Neural cell (in vitro differentiated cells): ENCODE measurements around the gene DIDO1. TPM values are rescaled to one million over a fixed set of nuclear protein-coding genes. Genes with fewer than 3 reads are reported as not detected.

ENCODE experiments used
- H2AFZ ChIP-seq: fragments of 200-600, 300-800 bp; sonication (generic), shearing (Covaris generic); 2 replicates; pipeline ENCODE4 v1.6.0; 2014; ENCODE audit warnings: low read depth, mild to moderate bottlenecking, antibody characterized with exemption, low read length, moderate library complexity
- H3F3A ChIP-seq: fragments of 200-600 bp; shearing (Covaris generic); 2 replicates; pipeline ENCODE4 v1.6.1; 2016; ENCODE audit warnings: mild to moderate bottlenecking, moderate library complexity, mixed read lengths, antibody characterized with exemption, low read length; ENCODE audit not compliant: insufficient read depth, poor library complexity, severe bottlenecking
- H3K27ac ChIP-seq: fragments of 200-600, 300-800 bp; sonication (generic), shearing (Covaris generic); 2 replicates; pipeline ENCODE4 v1.5.1; 2014; ENCODE audit warnings: mild to moderate bottlenecking, low read length, moderate library complexity
- H3K27me3 ChIP-seq: fragments of 300-800, 200-600 bp; sonication (generic), shearing (Covaris generic); 2 replicates; pipeline ENCODE4 v1.6.0; 2014; ENCODE audit warnings: mild to moderate bottlenecking, low read depth, low read length, moderate library complexity; ENCODE audit not compliant: insufficient read depth
- H3K36me3 ChIP-seq: fragments of 300-800, 200-600 bp; sonication (generic), shearing (Covaris generic); 2 replicates; pipeline ENCODE4 v1.5.1; 2014; ENCODE audit warnings: mild to moderate bottlenecking, antibody characterized with exemption, low read length, moderate library complexity; ENCODE audit not compliant: insufficient read depth
- H3K4me2 ChIP-seq: fragments of 300-800, 200-600 bp; sonication (generic), shearing (Covaris generic); 2 replicates; pipeline ENCODE4 v1.6.0; 2014; ENCODE audit warnings: mild to moderate bottlenecking, low read length
- H3K4me3 ChIP-seq: fragments of 300-800, 200-600 bp; sonication (generic), shearing (Covaris generic); 2 replicates; pipeline ENCODE4 v1.5.1; 2014; ENCODE audit warnings: mild to moderate bottlenecking, low read length, moderate library complexity
- H3K79me2 ChIP-seq: fragments of 200-600 bp; shearing (Covaris generic); replicated peaks from 2 replicates; pipeline ENCODE4 v1.6.0; 2014; ENCODE audit warnings: mild to moderate bottlenecking, low read length, moderate library complexity; ENCODE audit not compliant: insufficient read depth
- H3K9ac ChIP-seq: fragments of 300-800, 200-600 bp; sonication (generic), shearing (Covaris generic); 2 replicates; pipeline ENCODE4 v1.6.1; 2016; ENCODE audit warnings: mild to moderate bottlenecking, low read length, mixed read lengths
- H3K9me2 ChIP-seq: fragments of 200-600 bp; shearing (Covaris generic); 2 replicates; pipeline ENCODE4 v1.6.1; 2016; ENCODE audit warnings: mild to moderate bottlenecking, low read length, mixed read lengths; ENCODE audit not compliant: insufficient read depth
- H3K9me3 ChIP-seq: fragments of 200-600, 300-800 bp; sonication (generic), shearing (Covaris generic); 2 replicates; pipeline ENCODE4 v1.6.1; 2016; ENCODE audit warnings: mild to moderate bottlenecking, mixed run types, low read length, moderate library complexity, mixed read lengths
- H4K20me1 ChIP-seq: fragments of 200-600 bp; shearing (Covaris generic); 2 replicates; pipeline ENCODE4 v1.6.1; 2016; ENCODE audit warnings: mild to moderate bottlenecking, mixed run types; ENCODE audit not compliant: insufficient read depth
- CTCF ChIP-seq: fragments of 450-650 bp; IDR thresholded peaks from 2 replicates; pipeline ENCODE4 v1.5.1; 2014; ENCODE audit warnings: antibody characterized with exemption, mild to moderate bottlenecking, moderate library complexity; ENCODE audit not compliant: poor library complexity, severe bottlenecking
- EP300 ChIP-seq: fragments of 450-650 bp; conservative IDR thresholded peaks from 2 replicates; pipeline ENCODE4 v1.6.1; 2014; ENCODE audit warnings: antibody characterized with exemption, mild to moderate bottlenecking, moderate library complexity; ENCODE audit not compliant: poor library complexity, severe bottlenecking
- EZH2 ChIP-seq: fragments of 200-600, 300-800 bp; shearing (Covaris generic), sonication (generic); IDR thresholded peaks from 2 replicates; pipeline ENCODE4 v1.6.1; 2014; ENCODE audit warnings: antibody characterized with exemption, low read length, borderline replicate concordance, mild to moderate bottlenecking; ENCODE audit not compliant: insufficient read depth, poor library complexity, severe bottlenecking
- MXI1 ChIP-seq: fragments of 450-650 bp; conservative IDR thresholded peaks from 2 replicates; pipeline ENCODE4 v1.6.1; 2014; ENCODE audit warnings: antibody characterized with exemption, mild to moderate bottlenecking; ENCODE audit not compliant: poor library complexity, severe bottlenecking
- POLR2AphosphoS5 ChIP-seq: IDR thresholded peaks from 2 replicates; pipeline ENCODE4 v1.6.1; 2012
- RAD21 ChIP-seq: fragments of 450-650 bp; conservative IDR thresholded peaks from 2 replicates; pipeline ENCODE4 v1.6.1; 2014; ENCODE audit warnings: antibody characterized with exemption, mild to moderate bottlenecking, moderate library complexity
- SMC3 ChIP-seq: fragments of 450-650 bp; conservative IDR thresholded peaks from 2 replicates; pipeline ENCODE4 v1.6.1; 2014; ENCODE audit warnings: antibody characterized with exemption, mild to moderate bottlenecking, moderate library complexity; ENCODE audit not compliant: poor library complexity
- TAF1 ChIP-seq: IDR thresholded peaks from 2 replicates; pipeline ENCODE4 v1.6.1; 2012; ENCODE audit warnings: low read depth
- polyA plus RNA-seq: library from polyadenylated mRNA; depleted of rRNA; stranded (reverse); fragments of >200 nt; gene quantifications from 2 replicates; pipeline ENCODE4 v1.2.3, GENCODE V29; 2014
- TF ChIP-seq, protein P1 (sequence below): IDR thresholded peaks from 2 replicates; pipeline ENCODE4 v1.6.1; 2012; ENCODE audit warnings: borderline replicate concordance

Gene DIDO1
- polyA plus RNA-seq, 1 donor from 2014 or later, result 42.8 TPM

DNA sequence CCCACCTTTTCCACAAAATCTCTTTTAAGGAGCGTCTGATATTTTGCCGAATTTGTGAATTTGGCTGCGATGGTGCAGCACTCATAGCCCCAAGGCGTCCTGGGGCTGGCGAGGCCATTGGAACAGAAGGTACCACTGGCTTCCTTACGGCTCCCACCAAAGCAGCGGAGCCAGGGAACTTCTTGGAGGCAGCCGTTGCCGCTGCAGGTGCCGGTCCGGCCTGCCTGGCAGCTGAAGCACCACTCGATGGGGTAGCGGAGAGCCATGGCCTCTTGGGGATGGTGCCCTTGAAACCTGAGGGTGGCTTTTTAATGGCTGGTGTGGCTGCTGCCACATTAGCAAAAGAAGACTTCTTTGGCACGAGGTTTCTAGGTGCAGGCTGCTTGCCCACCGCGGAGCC is 29.8 kb downstream of the DIDO1 start:
- Histone ChIP-seq H3K9me3 (no peaks in the 10 kb centered on the region), H4K20me1 (no peaks in the 10 kb centered on the region), H3K36me3 (peaks cover 13% of the 10 kb centered on the region), H3K27me3 (no peaks in the 10 kb centered on the region), H3K9me2 (no peaks in the 10 kb centered on the region), H3K9ac (no peak overlapping the region), H3K4me2 (no peak overlapping the region), H3F3A (no peaks in the 10 kb centered on the region), H3K4me3 (no peak overlapping the region), H3K79me2 (no peaks in the 10 kb centered on the region), H3K27ac (no peak overlapping the region), H2AFZ (no peak overlapping the region)
- TF ChIP-seq TAF1 (no peak), RAD21 (no peak), EZH2 (no peak), CTCF (no peak), SMC3 (no peak), MXI1 (no peak), EP300 (no peak), POLR2AphosphoS5 (no peak)
- TF ChIP-seq, protein P1, sequence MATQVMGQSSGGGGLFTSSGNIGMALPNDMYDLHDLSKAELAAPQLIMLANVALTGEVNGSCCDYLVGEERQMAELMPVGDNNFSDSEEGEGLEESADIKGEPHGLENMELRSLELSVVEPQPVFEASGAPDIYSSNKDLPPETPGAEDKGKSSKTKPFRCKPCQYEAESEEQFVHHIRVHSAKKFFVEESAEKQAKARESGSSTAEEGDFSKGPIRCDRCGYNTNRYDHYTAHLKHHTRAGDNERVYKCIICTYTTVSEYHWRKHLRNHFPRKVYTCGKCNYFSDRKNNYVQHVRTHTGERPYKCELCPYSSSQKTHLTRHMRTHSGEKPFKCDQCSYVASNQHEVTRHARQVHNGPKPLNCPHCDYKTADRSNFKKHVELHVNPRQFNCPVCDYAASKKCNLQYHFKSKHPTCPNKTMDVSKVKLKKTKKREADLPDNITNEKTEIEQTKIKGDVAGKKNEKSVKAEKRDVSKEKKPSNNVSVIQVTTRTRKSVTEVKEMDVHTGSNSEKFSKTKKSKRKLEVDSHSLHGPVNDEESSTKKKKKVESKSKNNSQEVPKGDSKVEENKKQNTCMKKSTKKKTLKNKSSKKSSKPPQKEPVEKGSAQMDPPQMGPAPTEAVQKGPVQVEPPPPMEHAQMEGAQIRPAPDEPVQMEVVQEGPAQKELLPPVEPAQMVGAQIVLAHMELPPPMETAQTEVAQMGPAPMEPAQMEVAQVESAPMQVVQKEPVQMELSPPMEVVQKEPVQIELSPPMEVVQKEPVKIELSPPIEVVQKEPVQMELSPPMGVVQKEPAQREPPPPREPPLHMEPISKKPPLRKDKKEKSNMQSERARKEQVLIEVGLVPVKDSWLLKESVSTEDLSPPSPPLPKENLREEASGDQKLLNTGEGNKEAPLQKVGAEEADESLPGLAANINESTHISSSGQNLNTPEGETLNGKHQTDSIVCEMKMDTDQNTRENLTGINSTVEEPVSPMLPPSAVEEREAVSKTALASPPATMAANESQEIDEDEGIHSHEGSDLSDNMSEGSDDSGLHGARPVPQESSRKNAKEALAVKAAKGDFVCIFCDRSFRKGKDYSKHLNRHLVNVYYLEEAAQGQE, result no peak

DNA sequence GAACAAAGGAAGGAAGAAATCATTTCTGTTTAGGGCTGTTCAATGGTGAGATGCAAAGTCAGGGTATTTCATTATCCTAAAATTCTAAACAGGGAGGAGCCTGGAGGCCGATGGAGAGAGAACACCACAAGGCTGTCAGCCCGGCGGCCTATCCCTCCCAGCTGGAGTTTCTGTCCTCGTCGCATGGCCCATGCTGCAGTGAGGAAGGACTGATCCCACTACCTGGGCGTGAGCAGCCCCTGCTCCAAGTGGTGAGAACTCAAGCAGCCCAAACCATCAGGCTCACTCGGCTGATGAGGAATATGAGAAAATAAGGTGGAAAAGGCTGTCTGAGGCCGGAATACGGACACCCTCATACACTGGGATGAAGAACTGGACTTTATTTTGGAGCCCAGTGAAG is 30.8 kb downstream of the DIDO1 start:
- Histone ChIP-seq H3K9me2 (no peaks in the 10 kb centered on the region), H3K36me3 (peaks cover 13% of the 10 kb centered on the region), H3K9ac (no peak overlapping the region), H3F3A (no peaks in the 10 kb centered on the region), H4K20me1 (no peaks in the 10 kb centered on the region), H3K4me2 (no peak overlapping the region), H3K27ac (no peak overlapping the region), H3K9me3 (no peaks in the 10 kb centered on the region), H3K4me3 (no peak overlapping the region), H2AFZ (no peak overlapping the region), H3K79me2 (no peaks in the 10 kb centered on the region), H3K27me3 (no peaks in the 10 kb centered on the region)
- TF ChIP-seq CTCF (no peak), TAF1 (no peak), EZH2 (no peak), SMC3 (no peak), RAD21 (no peak), EP300 (no peak), POLR2AphosphoS5 (no peak), MXI1 (no peak)
- TF ChIP-seq, protein P1, result no peak
